ENCODE data around the gene TTLL8.
"Not testable (repeated sequence)": the region's sequence is repeated elsewhere in the genome, so short reads cannot be mapped to it uniquely, and the experiment has no call there.

Gene TTLL8

GRCh38 chr22:49992921-49993648, 65.0 kb downstream of the TTLL8 start:
- peak in 2 of 3 donors; percentile 38 to 60 for DNase-seq (ENCODE audit: low read depth in 3 of 3, low spot score in 1 of 3)

GRCh38 chr22:49991907-49992533, 66.1 kb downstream of the TTLL8 start:
- no peak for DNase-seq (ENCODE audit: low read depth in 3 of 3, low spot score in 1 of 3)

- no peak for DNase-seq (ENCODE audit: low read depth in 3 of 3, low spot score in 1 of 3)
Observed at GRCh38 chr22:49991167-49991566, 66.9 kb downstream of the TTLL8 start.

GRCh38 chr22:49989826-49990225, 68.3 kb downstream of the TTLL8 start:
- not testable (repeated sequence) for DNase-seq (ENCODE audit: low read depth in 3 of 3, low spot score in 1 of 3)

GRCh38 chr22:49986325-49986724, 71.8 kb downstream of the TTLL8 start:
- no peak for DNase-seq (ENCODE audit: low read depth in 3 of 3, low spot score in 1 of 3)

GRCh38 chr22:49983148-49984042, 74.7 kb downstream of the TTLL8 start:
- DNase-seq (ENCODE audit: low read depth in 3 of 3, low spot score in 1 of 3): no peak

- DNase-seq (ENCODE audit: low read depth in 3 of 3, low spot score in 1 of 3): not testable (repeated sequence)
Observed at GRCh38 chr22:49981799-49982198, 76.3 kb downstream of the TTLL8 start.

GRCh38 chr22:49979587-49980264, 78.4 kb downstream of the TTLL8 start:
- DNase-seq (ENCODE audit: low read depth in 3 of 3, low spot score in 1 of 3): no peak

GRCh38 chr22:49977578-49977977, 80.5 kb downstream of the TTLL8 start:
- DNase-seq (ENCODE audit: low read depth in 3 of 3, low spot score in 1 of 3): no peak

GRCh38 chr22:49976439-49977175, 81.5 kb downstream of the TTLL8 start:
- no peak for DNase-seq (ENCODE audit: low read depth in 3 of 3, low spot score in 1 of 3)

GRCh38 chr22:49975543-49976389, 82.3 kb downstream of the TTLL8 start:
- peak in 1 of 3 donors; percentile 44 for DNase-seq (ENCODE audit: low read depth in 3 of 3, low spot score in 1 of 3)

GRCh38 chr22:49973018-49973961, 84.8 kb downstream of the TTLL8 start:
- no peak for DNase-seq (ENCODE audit: low read depth in 3 of 3, low spot score in 1 of 3)

- no peak for DNase-seq (ENCODE audit: low read depth in 3 of 3, low spot score in 1 of 3)
Observed at GRCh38 chr22:49972163-49973017, 85.7 kb downstream of the TTLL8 start.

- peak in 1 of 3 donors; percentile 66 for DNase-seq (ENCODE audit: low read depth in 3 of 3, low spot score in 1 of 3)
Observed at GRCh38 chr22:49971232-49972162, 86.6 kb downstream of the TTLL8 start.

- peak; percentile 89 to 90 (median 90) for DNase-seq (ENCODE audit: low read depth in 3 of 3, low spot score in 1 of 3)
Observed at GRCh38 chr22:49970528-49971231, 87.4 kb downstream of the TTLL8 start.
